Nephron progenitor cell (in vitro differentiated cells): ENCODE results near the gene TLCD3B.

ENCODE experiments used
- DNase-seq: peaks from one replicate; pipeline ENCODE4 v3.0.0; 2021
- H3K27ac Mint-ChIP-seq: 2 replicates; pipeline ENCODE4 v1.8.0; 2021; ENCODE audit warnings: mild to moderate bottlenecking, moderate library complexity, mixed read lengths
- H3K27me3 Mint-ChIP-seq: 2 replicates; pipeline ENCODE4 v1.8.0; 2021; ENCODE audit warnings: mild to moderate bottlenecking, low read depth, mixed read lengths; ENCODE audit not compliant: poor library complexity
- H3K36me3 Mint-ChIP-seq: 2 replicates; pipeline ENCODE4 v1.8.0; 2021; ENCODE audit warnings: low read depth, mixed read lengths
- H3K4me1 Mint-ChIP-seq: 2 replicates; pipeline ENCODE4 v1.8.0; 2021; ENCODE audit warnings: mixed read lengths
- H3K4me3 Mint-ChIP-seq: 2 replicates; pipeline ENCODE4 v1.8.0; 2021; ENCODE audit warnings: mild to moderate bottlenecking, moderate library complexity, mixed read lengths
- H3K9me3 Mint-ChIP-seq: 2 replicates; pipeline ENCODE4 v1.8.0; 2021; ENCODE audit warnings: mild to moderate bottlenecking, moderate library complexity, mixed read lengths
- CTCF ChIP-seq: fragments of 200-600 bp; sonication (generic); IDR thresholded peaks from 2 replicates; pipeline ENCODE4 v1.5.0; 2021; ENCODE audit warnings: antibody characterized with exemption

Gene TLCD3B

DNA sequence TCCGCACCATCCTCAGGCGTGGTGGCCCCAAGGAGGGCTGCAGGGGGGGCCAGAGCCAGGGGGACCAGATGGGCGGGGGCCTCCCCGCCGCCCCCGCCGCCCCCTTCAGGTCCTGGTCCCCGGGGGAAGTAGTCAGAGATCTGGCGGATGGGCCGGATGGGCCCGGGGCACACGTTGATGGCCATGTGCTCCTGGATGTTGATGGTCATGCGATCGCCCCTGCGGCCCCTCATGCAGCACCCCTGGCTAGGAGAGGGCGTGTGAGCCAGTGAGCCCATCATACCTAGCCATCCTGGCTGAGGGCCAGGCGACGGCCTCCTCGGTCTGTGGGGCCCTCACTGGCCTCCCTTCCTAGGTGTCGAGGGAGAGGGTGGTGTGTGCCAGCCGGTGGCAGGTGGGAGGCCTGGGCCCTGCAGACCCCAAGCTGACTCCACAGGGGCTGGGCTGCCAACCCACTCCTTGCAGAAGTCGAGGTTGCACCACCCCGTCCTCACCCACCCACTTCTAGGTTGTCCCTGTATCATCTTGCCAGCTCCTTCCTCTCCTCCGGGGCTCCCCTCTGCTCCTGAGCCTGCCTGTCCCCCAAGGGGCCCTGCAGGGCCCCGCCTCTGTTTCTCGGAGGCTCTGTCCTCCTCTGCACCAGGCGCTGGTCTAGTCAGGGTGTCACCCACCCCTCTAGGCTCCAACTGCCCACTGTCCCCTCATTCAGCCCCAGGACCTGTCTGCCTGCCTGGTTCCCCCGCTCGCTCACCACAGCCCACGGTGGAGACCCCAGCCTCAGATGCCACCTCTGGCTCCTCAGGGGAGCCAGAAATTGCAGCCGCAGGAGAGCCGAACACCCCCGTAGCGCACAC, 20.9 kb downstream of the TLCD3B start:
- Mint-ChIP-seq H3K27me3 (peaks cover 55% of the 10 kb centered on the region), H3K4me3 (peak overlapping the region; percentile 75), H3K36me3 (no peaks in the 10 kb centered on the region), H3K9me3 (no peaks in the 10 kb centered on the region), H3K27ac (no peak overlapping the region), H3K4me1 (peaks cover 13% of the 10 kb centered on the region)
- DNase-seq, result no peak
- TF ChIP-seq CTCF, result no peak

- Mint-ChIP-seq H3K36me3 (no peaks in the 10 kb centered on the region), H3K4me1 (peaks cover 13% of the 10 kb centered on the region), H3K4me3 (peak overlapping the region; percentile 61), H3K9me3 (no peaks in the 10 kb centered on the region), H3K27ac (no peak overlapping the region), H3K27me3 (peaks cover 49% of the 10 kb centered on the region)
- no peak for TF ChIP-seq CTCF
- no peak for DNase-seq
Measured at GRCh38 chr16:30009085-30009862, 21.8 kb downstream of the TLCD3B start.

DNA sequence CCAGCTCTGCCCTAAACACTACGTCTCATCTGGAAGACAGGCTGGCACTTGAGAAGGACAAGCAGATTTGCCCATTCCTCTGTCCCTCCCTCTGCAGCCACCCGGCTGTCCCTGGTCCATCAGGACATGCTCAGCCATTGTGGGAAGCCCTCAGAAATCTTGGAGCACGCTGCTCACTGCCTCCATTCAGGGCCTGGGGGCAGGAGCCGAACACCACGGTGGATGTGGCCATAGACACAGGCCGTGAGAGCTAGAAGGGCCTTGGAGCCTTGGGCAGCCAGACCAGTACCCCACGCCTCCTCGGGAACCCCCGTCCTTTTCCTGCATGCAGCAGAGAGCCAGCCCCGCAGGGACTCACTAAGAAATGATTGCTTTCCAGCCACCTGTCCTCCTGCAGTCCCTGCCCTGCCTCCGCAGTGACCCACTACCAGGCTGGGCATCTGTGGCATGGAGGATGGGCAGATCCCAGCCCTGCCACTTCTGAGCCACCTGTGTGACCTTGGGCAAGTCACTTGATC, 23.6 kb downstream of the TLCD3B start:
- Mint-ChIP-seq H3K4me1 (peaks cover 13% of the 10 kb centered on the region), H3K27me3 (peaks cover 38% of the 10 kb centered on the region), H3K4me3 (no peak overlapping the region), H3K27ac (no peak overlapping the region), H3K36me3 (no peaks in the 10 kb centered on the region), H3K9me3 (no peaks in the 10 kb centered on the region)
- DNase-seq, result no peak
- no peak for TF ChIP-seq CTCF

GRCh38 chr16:30006659-30007377, 24.3 kb downstream of the TLCD3B start:
- Mint-ChIP-seq H3K36me3 (no peaks in the 10 kb centered on the region), H3K4me1 (peaks cover 8% of the 10 kb centered on the region), H3K27ac (no peak overlapping the region), H3K4me3 (no peak overlapping the region), H3K9me3 (no peaks in the 10 kb centered on the region), H3K27me3 (peaks cover 32% of the 10 kb centered on the region)
- TF ChIP-seq CTCF, result no peak
- no peak for DNase-seq

- peaks cover 28% of the 10 kb centered on the region for H3K27me3 Mint-ChIP-seq
- no peaks in the 10 kb centered on the region for H3K9me3 Mint-ChIP-seq
- H3K4me1 Mint-ChIP-seq, result peaks cover 7% of the 10 kb centered on the region
- no peak overlapping the region for H3K27ac Mint-ChIP-seq
- no peak overlapping the region for H3K4me3 Mint-ChIP-seq
- TF ChIP-seq CTCF, result no peak
- DNase-seq, result no peak
- H3K36me3 Mint-ChIP-seq, result no peaks in the 10 kb centered on the region
Measured at GRCh38 chr16:30006095-30006473, 25.0 kb downstream of the TLCD3B start.
